SK-N-SH (cell line): Measurements from ENCODE around the gene MACROD2.

ENCODE experiments used
- CHD2 ChIP-seq: fragments of 150-350 bp; IDR thresholded peaks from 2 replicates; pipeline ENCODE4 v1.6.1; 2018; ENCODE audit warnings: low read length; ENCODE audit not compliant: partially characterized antibody
- EP300 ChIP-seq, 2 experiments: IDR thresholded peaks; 2 replicates each; pipeline versions ENCODE4 v1.4.0 to v1.6.1; 2012; ENCODE audit warnings: borderline replicate concordance in 1 of 2, low read depth in 1 of 2, low read length in 1 of 2
- NFIC ChIP-seq: IDR thresholded peaks from 2 replicates; pipeline ENCODE4 v1.4.0; 2012; ENCODE audit warnings: borderline replicate concordance
- POLR2AphosphoS5 ChIP-seq: IDR thresholded peaks from 2 replicates; pipeline ENCODE4 v1.6.1; 2012; ENCODE audit warnings: low read depth, low read length
- RCOR1 ChIP-seq: fragments of 150-350 bp; IDR thresholded peaks from 2 replicates; pipeline ENCODE4 v1.6.1; 2017; ENCODE audit warnings: antibody characterized with exemption, low read length
- SMC3 ChIP-seq: IDR thresholded peaks from 2 replicates; pipeline ENCODE4 v1.6.1; 2012; ENCODE audit warnings: low read depth, low read length, improper control_type of control experiment
- TAF1 ChIP-seq: IDR thresholded peaks from 2 replicates; pipeline ENCODE4 v1.6.1; 2012; ENCODE audit warnings: low read depth, mild to moderate bottlenecking, low read length, moderate library complexity, borderline replicate concordance
- TEAD4 ChIP-seq: IDR thresholded peaks from 2 replicates; pipeline ENCODE4 v1.4.0; 2012; ENCODE audit warnings: mild to moderate bottlenecking, borderline replicate concordance; ENCODE audit not compliant: insufficient read depth
- YY1 ChIP-seq: IDR thresholded peaks from 2 replicates; pipeline ENCODE4 v1.4.0; 2012; ENCODE audit warnings: low read depth, mild to moderate bottlenecking
- TF ChIP-seq, protein P1 (sequence below): fragments of 200-600 bp; sonication (generic); IDR thresholded peaks from 2 replicates; pipeline ENCODE4 v1.6.1; 2017; ENCODE audit warnings: antibody characterized with exemption, mild to moderate bottlenecking, moderate library complexity
- TF ChIP-seq, protein P2 (sequence below): IDR thresholded peaks from 2 replicates; pipeline ENCODE4 v1.4.0; 2012; ENCODE audit warnings: low read depth, borderline replicate concordance
- TF ChIP-seq, protein P3 (sequence below): fragments of 150-350 bp; IDR thresholded peaks from 2 replicates; pipeline ENCODE4 v1.6.1; 2017; ENCODE audit warnings: antibody characterized with exemption, low read length, low read depth, borderline replicate concordance
- TF ChIP-seq, protein P4 (sequence below): IDR thresholded peaks from 2 replicates; pipeline ENCODE4 v1.6.1; 2012; ENCODE audit warnings: mild to moderate bottlenecking, low read depth, low read length, moderate library complexity
- TF ChIP-seq, protein P5 (sequence below): IDR thresholded peaks from 2 replicates; pipeline ENCODE4 v1.4.0; 2012; ENCODE audit warnings: low read depth, borderline replicate concordance

DNA sequence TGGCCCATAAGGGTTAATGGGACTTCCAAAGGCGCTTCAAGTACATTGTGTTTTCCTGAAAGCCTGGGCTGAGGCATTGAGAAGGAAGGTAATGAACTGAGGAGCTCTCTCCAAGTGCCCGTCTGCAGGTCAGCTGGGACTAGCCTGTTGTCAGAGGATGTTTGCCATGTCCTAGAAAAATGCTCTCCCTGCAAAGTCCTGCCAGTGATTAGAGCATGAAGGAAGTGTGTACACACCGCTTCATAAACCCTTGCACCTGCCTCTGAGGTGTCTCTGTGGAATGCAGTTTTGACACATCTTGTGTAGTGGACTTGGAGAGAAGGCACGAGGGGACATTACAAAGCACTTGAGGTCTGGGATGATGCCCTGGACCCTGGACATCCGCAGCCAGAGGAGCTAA lies 2071.3 kb downstream of the MACROD2 start:
- TF ChIP-seq NFIC, result no peak
- TF ChIP-seq, protein P1, sequence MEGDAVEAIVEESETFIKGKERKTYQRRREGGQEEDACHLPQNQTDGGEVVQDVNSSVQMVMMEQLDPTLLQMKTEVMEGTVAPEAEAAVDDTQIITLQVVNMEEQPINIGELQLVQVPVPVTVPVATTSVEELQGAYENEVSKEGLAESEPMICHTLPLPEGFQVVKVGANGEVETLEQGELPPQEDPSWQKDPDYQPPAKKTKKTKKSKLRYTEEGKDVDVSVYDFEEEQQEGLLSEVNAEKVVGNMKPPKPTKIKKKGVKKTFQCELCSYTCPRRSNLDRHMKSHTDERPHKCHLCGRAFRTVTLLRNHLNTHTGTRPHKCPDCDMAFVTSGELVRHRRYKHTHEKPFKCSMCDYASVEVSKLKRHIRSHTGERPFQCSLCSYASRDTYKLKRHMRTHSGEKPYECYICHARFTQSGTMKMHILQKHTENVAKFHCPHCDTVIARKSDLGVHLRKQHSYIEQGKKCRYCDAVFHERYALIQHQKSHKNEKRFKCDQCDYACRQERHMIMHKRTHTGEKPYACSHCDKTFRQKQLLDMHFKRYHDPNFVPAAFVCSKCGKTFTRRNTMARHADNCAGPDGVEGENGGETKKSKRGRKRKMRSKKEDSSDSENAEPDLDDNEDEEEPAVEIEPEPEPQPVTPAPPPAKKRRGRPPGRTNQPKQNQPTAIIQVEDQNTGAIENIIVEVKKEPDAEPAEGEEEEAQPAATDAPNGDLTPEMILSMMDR, result no peak
- no peak for TF ChIP-seq POLR2AphosphoS5
- TF ChIP-seq, protein P2, sequence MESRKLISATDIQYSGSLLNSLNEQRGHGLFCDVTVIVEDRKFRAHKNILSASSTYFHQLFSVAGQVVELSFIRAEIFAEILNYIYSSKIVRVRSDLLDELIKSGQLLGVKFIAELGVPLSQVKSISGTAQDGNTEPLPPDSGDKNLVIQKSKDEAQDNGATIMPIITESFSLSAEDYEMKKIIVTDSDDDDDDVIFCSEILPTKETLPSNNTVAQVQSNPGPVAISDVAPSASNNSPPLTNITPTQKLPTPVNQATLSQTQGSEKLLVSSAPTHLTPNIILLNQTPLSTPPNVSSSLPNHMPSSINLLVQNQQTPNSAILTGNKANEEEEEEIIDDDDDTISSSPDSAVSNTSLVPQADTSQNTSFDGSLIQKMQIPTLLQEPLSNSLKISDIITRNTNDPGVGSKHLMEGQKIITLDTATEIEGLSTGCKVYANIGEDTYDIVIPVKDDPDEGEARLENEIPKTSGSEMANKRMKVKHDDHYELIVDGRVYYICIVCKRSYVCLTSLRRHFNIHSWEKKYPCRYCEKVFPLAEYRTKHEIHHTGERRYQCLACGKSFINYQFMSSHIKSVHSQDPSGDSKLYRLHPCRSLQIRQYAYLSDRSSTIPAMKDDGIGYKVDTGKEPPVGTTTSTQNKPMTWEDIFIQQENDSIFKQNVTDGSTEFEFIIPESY, result no peak
- TF ChIP-seq RCOR1, result no peak
- TF ChIP-seq, protein P3, sequence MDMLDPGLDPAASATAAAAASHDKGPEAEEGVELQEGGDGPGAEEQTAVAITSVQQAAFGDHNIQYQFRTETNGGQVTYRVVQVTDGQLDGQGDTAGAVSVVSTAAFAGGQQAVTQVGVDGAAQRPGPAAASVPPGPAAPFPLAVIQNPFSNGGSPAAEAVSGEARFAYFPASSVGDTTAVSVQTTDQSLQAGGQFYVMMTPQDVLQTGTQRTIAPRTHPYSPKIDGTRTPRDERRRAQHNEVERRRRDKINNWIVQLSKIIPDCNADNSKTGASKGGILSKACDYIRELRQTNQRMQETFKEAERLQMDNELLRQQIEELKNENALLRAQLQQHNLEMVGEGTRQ, result no peak
- TF ChIP-seq CHD2, result no peak
- no peak for TF ChIP-seq EP300 (IDR thresholded peaks at IDR 0.05; ENCODE audit: borderline replicate concordance in 1 of 2, low read depth in 1 of 2, low read length in 1 of 2)
- TF ChIP-seq, protein P4, sequence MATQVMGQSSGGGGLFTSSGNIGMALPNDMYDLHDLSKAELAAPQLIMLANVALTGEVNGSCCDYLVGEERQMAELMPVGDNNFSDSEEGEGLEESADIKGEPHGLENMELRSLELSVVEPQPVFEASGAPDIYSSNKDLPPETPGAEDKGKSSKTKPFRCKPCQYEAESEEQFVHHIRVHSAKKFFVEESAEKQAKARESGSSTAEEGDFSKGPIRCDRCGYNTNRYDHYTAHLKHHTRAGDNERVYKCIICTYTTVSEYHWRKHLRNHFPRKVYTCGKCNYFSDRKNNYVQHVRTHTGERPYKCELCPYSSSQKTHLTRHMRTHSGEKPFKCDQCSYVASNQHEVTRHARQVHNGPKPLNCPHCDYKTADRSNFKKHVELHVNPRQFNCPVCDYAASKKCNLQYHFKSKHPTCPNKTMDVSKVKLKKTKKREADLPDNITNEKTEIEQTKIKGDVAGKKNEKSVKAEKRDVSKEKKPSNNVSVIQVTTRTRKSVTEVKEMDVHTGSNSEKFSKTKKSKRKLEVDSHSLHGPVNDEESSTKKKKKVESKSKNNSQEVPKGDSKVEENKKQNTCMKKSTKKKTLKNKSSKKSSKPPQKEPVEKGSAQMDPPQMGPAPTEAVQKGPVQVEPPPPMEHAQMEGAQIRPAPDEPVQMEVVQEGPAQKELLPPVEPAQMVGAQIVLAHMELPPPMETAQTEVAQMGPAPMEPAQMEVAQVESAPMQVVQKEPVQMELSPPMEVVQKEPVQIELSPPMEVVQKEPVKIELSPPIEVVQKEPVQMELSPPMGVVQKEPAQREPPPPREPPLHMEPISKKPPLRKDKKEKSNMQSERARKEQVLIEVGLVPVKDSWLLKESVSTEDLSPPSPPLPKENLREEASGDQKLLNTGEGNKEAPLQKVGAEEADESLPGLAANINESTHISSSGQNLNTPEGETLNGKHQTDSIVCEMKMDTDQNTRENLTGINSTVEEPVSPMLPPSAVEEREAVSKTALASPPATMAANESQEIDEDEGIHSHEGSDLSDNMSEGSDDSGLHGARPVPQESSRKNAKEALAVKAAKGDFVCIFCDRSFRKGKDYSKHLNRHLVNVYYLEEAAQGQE, result no peak
- TF ChIP-seq, protein P5, sequence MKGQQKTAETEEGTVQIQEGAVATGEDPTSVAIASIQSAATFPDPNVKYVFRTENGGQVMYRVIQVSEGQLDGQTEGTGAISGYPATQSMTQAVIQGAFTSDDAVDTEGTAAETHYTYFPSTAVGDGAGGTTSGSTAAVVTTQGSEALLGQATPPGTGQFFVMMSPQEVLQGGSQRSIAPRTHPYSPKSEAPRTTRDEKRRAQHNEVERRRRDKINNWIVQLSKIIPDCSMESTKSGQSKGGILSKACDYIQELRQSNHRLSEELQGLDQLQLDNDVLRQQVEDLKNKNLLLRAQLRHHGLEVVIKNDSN, result no peak
- TF ChIP-seq TEAD4, result no peak
- TF ChIP-seq YY1, result no peak
- TF ChIP-seq TAF1, result no peak
- TF ChIP-seq SMC3, result no peak
